Right lobe of liver (tissue), 6 donors: Measurements from ENCODE around the gene PPM1K. TPM values are rescaled to one million over a fixed set of nuclear protein-coding genes. Genes with fewer than 3 reads are reported as not detected.
A peak's percentile ranks its signal among the peaks of the same experiment; 100 is the strongest.

Experiments
- ATAC-seq, 4 donors: fragments of 200-7000 bp; cut with Tn5 transposase; one replicate each; pipeline ENCODE4 v1.9.1; 2020; ENCODE audit warnings: mild to moderate bottlenecking in 4 of 4, moderate library complexity in 4 of 4
- DNase-seq, 3 donors: peaks; one replicate each; pipeline ENCODE4 v3.0.0-alpha.2; 2020
- H3K27ac ChIP-seq, 3 donors: fragments of 200-600 bp; one replicate each; pipeline ENCODE4 v1.8.0; 2022
- H3K27me3 ChIP-seq, 2 donors: fragments of 200-600 bp; one replicate each; pipeline ENCODE4 v1.8.0; 2022
- H3K36me3 ChIP-seq, 4 donors: fragments of 200-600 bp; sonication (generic) in 1 of 4; one replicate each; pipeline versions ENCODE4 v1.5.1 to v1.8.0; 2017 to 2022; ENCODE audit warnings: control low read depth in 1 of 4
- H3K4me1 ChIP-seq, 4 donors: fragments of 200-600 bp; sonication (generic) in 1 of 4; one replicate each; pipeline versions ENCODE4 v1.5.1 to v1.8.0; 2017 to 2022; ENCODE audit warnings: control low read depth in 1 of 4
- H3K4me3 ChIP-seq, 3 donors: fragments of 200-600 bp; one replicate each; pipeline ENCODE4 v1.8.0; 2022
- H3K9me3 ChIP-seq, 4 donors: fragments of 200-600 bp; sonication (generic) in 1 of 4; one replicate each; pipeline versions ENCODE4 v1.5.1 to v1.8.0; 2017 to 2022; ENCODE audit warnings: control low read depth in 1 of 4
- POLR2A ChIP-seq: fragments of 450-650 bp; IDR thresholded peaks from one replicate; pipeline ENCODE4 v1.6.1; 2017; ENCODE audit warnings: antibody characterized with exemption, mild to moderate bottlenecking
- WGBS: methylation state at CpG from one replicate; pipeline ENCODE4 v1.1.6; 2018; ENCODE audit warnings: low coverage, low lambda C conversion rate; ENCODE audit not compliant: insufficient coverage; ENCODE audit errors: missing lambda C conversion rate; 5-methylcytosine and 5-hydroxymethylcytosine counted together
- intact Hi-C, 2 donors: fragments of 100-400 bp; cut with DNase I; formaldehyde crosslinking; loops; one replicate each; pipeline versions ENCODE4 v1.11.2 to v1.14.1; 2022
- total RNA-seq, 6 experiments: library from RNA; depleted of rRNA in 2 of 6; stranded (reverse); fragments of >200 nt in 2 of 6; fragmentation: NEBNext Ultra II Directional in 3 of 6; extraction: Animal tissue kit (Norgen Biotek cat#: 25700) in 3 of 6; gene quantifications; one replicate each; pipeline versions ENCODE4 v1.1.0 to v1.2.4, GENCODE V29; 2016 to 2023
- TF ChIP-seq, protein P1 (sequence below), 4 donors: fragments of 200-600 bp in 3 of 4; fragments of 450-650 bp in 1 of 4; IDR thresholded peaks; one replicate each; pipeline versions ENCODE4 v1.5.1 to v1.8.0; 2016 to 2022; ENCODE audit warnings: antibody characterized with exemption in 4 of 4, mild to moderate bottlenecking in 2 of 4
- donor health status: DM: no; HTN: yes; CAD: no.
- donor health status: DM: no; HTN: no; CAD: no.
- donor health status: DM: no; HTN: no; CAD: no.
- donor health status: DM: no; HTN: yes; CAD: no.
- donor health status: DM: no; HTN: yes; CAD: no.

PPM1K gene
- total RNA-seq, 6 experiments from 2014 or later: 3.8 to 15.7 (median 7.9) TPM

DNA sequence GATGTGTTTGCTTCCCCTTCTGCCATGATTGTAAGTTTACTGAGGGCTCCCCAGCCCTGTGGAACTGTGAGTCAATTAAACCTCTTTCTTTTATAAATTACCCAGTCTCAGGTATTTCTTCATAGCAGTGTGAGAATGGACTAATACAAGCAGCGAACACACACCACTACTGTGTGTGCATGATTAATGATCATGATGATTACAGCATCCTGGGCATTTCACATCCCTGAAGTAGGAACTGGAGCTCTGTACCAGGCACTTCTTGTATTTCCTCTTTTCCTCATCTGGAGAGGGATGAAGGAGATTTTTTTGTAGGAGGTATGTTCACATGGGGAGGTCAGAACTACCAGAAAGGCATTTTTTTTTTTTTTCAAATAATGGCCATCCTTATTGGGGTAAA is 60.8 kb downstream of the PPM1K start:
- no peak overlapping the region for H3K27ac ChIP-seq
- H3K36me3 ChIP-seq: no peaks in the 10 kb centered on the region
- H3K4me3 ChIP-seq: no peak overlapping the region
- intact Hi-C loops: loop anchor here (5.0 to 10.0 kb wide), 3 partner anchors 231 to 294 kb away; partner anchors contain the start of gene HERC5 (in 1 of the 2)
- no peaks in the 10 kb centered on the region for H3K9me3 ChIP-seq
- H3K27me3 ChIP-seq: no peaks in the 10 kb centered on the region
- 89% methylated on average over 1 of the region's 1 CpG for WGBS
- H3K4me1 ChIP-seq: no peaks in the 10 kb centered on the region
- DNase-seq (no peak), ATAC-seq (no peak)
- TF ChIP-seq, protein P1, sequence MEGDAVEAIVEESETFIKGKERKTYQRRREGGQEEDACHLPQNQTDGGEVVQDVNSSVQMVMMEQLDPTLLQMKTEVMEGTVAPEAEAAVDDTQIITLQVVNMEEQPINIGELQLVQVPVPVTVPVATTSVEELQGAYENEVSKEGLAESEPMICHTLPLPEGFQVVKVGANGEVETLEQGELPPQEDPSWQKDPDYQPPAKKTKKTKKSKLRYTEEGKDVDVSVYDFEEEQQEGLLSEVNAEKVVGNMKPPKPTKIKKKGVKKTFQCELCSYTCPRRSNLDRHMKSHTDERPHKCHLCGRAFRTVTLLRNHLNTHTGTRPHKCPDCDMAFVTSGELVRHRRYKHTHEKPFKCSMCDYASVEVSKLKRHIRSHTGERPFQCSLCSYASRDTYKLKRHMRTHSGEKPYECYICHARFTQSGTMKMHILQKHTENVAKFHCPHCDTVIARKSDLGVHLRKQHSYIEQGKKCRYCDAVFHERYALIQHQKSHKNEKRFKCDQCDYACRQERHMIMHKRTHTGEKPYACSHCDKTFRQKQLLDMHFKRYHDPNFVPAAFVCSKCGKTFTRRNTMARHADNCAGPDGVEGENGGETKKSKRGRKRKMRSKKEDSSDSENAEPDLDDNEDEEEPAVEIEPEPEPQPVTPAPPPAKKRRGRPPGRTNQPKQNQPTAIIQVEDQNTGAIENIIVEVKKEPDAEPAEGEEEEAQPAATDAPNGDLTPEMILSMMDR (IDR thresholded peaks at IDR 0.05): no peak
- no peak for TF ChIP-seq POLR2A

DNA sequence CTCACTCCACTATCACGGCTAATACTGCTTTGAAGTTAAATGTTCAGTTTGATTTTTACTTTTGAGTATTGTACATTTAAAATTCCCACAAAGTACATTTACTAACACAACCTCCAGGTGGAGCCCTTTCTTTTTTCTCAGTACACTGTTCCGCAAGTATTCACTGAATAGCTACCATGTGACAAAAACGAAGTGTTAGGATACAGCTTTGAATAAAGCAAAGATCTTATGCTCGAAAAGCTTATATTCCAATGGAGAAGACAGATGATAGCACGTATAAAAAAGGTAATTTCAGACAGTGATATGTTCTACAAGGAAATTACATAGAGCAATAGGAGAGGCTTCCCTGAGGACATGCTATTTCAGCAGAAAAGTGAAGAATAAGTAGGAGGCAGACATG is 65.3 kb downstream of the PPM1K start:
- Histone ChIP-seq H3K4me1 (peaks cover 0 to 10% (median 2%) of the 10 kb centered on the region in 4 donors), H3K9me3 (no peaks in the 10 kb centered on the region), H3K4me3 (no peak overlapping the region), H3K36me3 (no peaks in the 10 kb centered on the region), H3K27me3 (no peaks in the 10 kb centered on the region), H3K27ac (no peak overlapping the region)
- intact Hi-C loops: loop anchor here in 1 of 2 donors (10.0 kb wide), 1 partner anchor 164 kb away; no protein-coding TSS in a partner anchor
- WGBS: 1% methylated on average over 5 of the region's 5 CpGs
- TF ChIP-seq POLR2A: no peak
- TF ChIP-seq, protein P1 (IDR thresholded peaks at IDR 0.05): peak; percentile 67 to 81 (median 73)
- DNase-seq (no peak), ATAC-seq (peak; percentile 84 to 89 (median 86))

DNA sequence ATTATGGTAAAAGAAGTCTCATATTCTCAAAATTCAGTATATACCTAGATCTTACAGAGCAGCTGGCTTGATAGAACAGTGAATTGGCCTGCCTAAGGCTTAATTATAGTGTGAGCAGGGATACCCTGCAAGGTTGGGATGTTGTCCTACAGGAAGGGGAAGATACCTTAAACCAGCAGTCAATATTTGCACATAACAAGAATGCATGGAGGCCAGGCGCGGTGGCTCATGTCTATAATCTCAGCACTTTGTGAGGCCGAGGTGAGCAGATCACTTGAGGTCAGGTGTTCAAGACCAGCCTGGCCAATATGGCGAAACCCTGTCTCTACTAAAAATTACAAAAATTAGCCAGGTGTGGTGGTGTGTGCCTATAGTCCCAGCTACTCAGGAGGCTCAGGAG is 67.2 kb downstream of the PPM1K start:
- TF ChIP-seq, protein P1 (IDR thresholded peaks at IDR 0.05): no peak
- TF ChIP-seq POLR2A: no peak
- Histone ChIP-seq H3K36me3 (no peaks in the 10 kb centered on the region), H3K9me3 (no peaks in the 10 kb centered on the region), H3K4me3 (no peak overlapping the region), H3K4me1 (peaks cover 0 to 10% (median 2%) of the 10 kb centered on the region in 4 donors), H3K27me3 (no peaks in the 10 kb centered on the region), H3K27ac (no peak overlapping the region)
- 79% methylated on average over 4 of the region's 4 CpGs for WGBS
- DNase-seq (no peak), ATAC-seq (no peak)
- intact Hi-C loops: loop anchor here in 1 of 2 donors (10.0 kb wide), 1 partner anchor 162 kb away; no protein-coding TSS in a partner anchor

DNA sequence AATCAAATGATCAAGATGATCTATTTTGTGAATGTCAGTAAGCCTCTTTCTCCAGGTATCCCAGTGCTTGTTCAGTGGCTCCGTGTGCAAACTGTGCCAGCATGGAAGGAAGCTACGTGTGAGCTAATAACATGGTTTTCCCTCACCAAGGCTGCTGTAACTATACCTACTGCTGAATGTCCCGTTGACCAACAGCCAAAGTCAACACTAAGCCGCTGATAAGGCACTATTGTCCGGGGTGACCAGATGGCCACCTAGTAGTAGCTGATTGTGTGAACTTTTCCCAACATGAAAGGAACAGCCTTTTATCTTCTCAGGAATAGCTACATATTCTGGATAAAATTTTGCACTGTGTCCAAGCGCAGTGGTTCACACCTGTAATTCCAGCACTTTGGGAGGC is 68.0 kb downstream of the PPM1K start:
- intact Hi-C loops: loop anchor here in 1 of 2 donors (10.0 kb wide), 1 partner anchor 162 kb away; no protein-coding TSS in a partner anchor
- no peaks in the 10 kb centered on the region for H3K9me3 ChIP-seq
- no peak overlapping the region for H3K4me3 ChIP-seq
- ATAC-seq: peak; percentile 78 to 91 (median 80)
- peak in 2 of 3 donors; percentile 33 to 53 for DNase-seq
- 14% methylated on average over 3 of the region's 6 CpGs for WGBS
- no peaks in the 10 kb centered on the region for H3K27me3 ChIP-seq
- H3K4me1 ChIP-seq: peaks cover 0 to 10% (median 2%) of the 10 kb centered on the region in 4 donors
- no peaks in the 10 kb centered on the region for H3K36me3 ChIP-seq
- no peak overlapping the region for H3K27ac ChIP-seq
- TF ChIP-seq, protein P1 (IDR thresholded peaks at IDR 0.05): no peak
- TF ChIP-seq POLR2A: no peak
